GM21825 (cell line): ENCODE results near the gene GREM1.

Experiments used
- ATAC-seq: cut with Tn5 transposase; IDR thresholded peaks from one replicate; pipeline ENCODE4 v1.9.1; 2021; ENCODE audit warnings: mild to moderate bottlenecking, moderate library complexity; ENCODE audit not compliant: unreplicated experiment

Gene GREM1

DNA sequence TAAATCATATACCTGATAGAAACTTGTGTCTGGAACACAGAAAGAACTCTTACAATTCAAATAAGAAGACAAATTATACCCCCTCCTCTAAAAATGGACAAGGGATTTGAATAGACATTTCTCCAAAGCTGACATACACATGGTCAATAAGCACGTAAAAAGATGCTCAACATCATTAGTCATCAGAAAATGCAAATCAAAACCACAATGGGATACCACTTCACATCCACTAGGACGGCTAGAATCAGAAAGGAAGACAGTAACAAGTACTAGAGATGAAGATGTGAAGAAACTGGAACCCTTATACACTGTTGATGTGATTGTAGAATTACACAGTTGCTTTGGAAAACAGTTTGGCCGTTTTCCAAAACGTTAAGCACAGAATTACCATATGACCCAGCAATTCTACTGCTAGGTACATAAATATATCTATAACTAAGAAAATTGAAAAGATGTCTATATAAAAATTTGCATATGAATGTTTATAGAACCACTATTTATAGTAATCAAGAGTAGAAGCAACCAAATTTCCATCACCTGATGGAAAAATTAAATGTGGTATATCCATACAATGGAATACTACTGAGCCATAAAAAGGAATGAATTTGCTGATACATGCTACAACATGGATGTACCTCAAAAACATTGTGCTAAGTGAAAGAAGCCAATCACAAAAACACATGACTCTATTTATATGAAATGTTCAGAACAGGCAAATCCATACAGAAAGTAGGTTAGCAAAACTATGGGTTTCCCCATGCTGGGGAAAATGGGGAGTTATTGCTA is 60.8 kb downstream of the GREM1 start:
- ATAC-seq = no peak

DNA sequence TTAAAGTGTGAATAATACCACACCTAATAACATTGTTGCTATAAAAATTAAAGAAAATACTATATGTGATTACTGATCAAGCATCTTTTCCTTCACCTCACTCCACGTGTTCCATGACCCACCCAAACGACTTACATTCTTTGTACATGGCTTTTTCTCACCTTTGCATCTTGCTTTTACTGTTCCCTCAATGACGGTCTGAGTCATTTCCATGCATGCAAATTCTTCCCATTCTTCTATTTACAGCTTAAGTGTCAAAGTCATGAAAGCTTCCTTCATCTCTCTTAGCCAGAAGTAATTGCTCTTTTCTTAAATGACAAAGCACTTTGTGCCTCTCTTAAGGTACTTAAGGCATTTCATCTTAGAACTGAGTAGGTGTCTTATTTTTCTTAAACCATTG is 64.0 kb downstream of the GREM1 start:
- no peak for ATAC-seq

DNA sequence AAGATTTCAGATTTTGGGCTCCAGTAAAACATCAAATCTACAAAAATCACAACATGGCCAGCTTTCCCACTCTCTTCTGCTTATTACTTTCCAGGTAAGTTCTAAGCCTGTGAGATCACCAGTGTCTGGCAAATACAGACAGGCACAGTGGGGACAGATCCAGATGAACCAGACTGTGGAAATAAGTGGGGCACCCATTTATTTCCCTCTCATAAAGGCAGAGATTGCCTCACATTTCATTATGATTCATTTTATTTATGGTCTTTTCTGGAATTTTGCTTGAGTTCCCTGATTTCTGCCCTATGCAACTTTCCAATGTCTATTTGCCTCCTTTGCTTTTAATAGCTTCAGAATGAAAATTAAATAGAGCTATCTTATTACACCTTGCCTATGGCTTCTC is 66.8 kb downstream of the GREM1 start:
- no peak for ATAC-seq

DNA sequence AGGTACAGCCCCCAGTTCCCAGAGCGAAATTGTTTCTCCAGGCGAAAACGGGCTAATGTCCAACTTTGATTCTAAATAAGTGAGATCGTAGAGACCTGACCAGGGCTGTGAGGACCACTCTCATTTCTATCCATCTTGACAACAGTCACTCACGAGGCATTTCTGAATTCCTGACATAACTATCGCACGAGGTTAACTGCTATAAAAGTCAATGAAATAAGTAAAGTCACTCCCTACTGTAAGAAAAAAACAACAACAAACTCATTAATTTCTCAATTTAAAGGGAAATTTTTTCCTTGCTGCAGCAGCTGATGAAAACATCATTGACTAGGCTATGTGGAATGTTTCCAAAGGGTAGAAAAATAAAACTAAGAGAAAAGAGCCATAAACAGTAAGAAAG is 69.1 kb downstream of the GREM1 start:
- ATAC-seq = no peak

DNA sequence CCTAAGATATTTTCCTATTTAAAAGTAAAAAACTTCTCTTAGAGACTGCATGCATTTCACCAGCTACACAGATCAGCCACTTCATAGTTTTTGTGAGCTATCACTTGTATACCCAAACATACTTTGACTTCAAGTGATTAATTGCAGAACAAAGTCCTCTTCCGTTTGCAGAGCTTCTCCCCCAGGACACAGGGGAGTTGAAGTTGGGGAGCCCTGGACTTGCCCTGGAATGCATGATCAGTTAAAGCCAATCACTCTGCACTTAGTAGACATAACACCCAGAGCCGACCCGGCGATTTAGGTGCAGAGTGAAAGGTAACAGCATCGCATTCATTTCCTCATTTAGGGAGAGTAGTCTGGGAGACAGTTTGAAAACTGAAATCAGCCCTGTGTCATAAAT is 70.1 kb downstream of the GREM1 start:
- ATAC-seq = no peak

- ATAC-seq = no peak
Observed at GRCh38 chr15:32790352-32790999, 72.7 kb downstream of the GREM1 start.

DNA sequence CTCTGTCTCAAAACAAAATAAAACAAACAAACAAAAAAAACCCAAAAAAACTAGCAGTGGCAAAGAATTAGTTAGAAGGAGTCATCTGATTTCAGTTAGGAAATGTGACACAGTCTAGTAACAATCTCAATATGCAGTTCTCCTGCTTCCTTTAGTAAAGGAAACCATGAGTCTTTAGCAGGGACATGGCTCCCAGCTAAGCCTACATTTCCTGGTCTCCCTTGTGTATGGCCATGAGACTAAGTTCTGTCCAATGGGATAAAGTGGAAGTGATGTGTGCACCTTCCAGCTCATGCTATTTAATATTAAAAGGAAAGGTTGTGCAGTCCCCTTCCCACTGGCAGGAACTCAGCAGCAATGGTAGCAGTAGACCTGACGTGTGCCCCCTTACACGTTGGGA is 74.6 kb downstream of the GREM1 start:
- no peak for ATAC-seq
